ENCODE results near the gene SETD1B. TPM values are rescaled to one million over a fixed set of nuclear protein-coding genes. Genes with fewer than 3 reads are reported as not detected.
A peak's percentile ranks its signal among the peaks of the same experiment; 100 is the strongest.
"Not testable (repeated sequence)": the region's sequence is repeated elsewhere in the genome, so short reads cannot be mapped to it uniquely, and the experiment has no call there.

Gene SETD1B
- total RNA-seq, 1 experiment from 2014 or later = 2.4 TPM

DNA sequence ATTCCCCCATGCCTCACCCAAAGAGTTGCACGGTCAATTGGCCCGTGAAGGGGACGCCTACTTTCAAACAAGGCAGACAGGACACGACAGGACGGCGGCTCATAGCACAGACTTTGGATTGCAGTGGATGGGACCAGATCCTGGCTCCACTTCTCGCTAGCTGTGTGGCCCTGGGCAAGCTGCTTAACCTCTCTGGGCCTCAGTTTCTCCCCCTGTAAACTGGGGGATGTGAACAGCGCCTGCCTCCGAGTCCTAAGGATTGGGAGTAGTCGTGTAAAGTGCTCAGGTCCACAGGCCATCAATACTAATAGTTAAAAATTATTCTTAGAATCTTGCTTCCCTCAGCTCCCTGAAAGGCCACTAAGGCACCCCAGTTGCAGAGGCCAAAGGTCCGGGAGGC is 23.4 kb upstream of the SETD1B start:
- no peak for DNase-seq (ENCODE audit: low spot score)

DNA sequence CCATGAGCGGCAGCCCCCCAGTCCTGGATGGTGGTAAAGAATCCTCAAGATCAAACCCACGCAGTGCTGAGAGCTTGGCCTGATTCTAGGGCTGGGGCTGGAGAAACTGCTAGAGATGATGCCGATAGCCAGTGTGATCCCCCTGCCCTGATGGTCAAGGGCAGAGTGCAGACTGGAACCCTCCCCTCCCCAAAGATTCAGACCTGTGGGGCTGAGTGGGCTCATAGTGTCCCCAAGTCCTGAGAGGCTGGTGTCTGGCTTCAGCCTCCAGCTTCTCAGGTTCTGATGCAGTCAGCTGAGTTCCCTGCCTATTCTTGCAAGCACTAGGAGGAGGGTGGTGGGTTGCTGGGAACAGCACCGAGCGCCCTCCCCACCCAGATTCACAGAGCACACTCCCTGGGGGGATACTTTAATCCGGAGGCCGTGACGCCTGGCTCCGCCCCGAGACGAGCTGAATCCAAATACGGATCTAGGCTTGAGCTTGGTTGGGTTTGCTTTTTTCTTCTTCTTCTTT is 22.3 kb upstream of the SETD1B start:
- DNase-seq (ENCODE audit: low spot score) = no peak

DNA sequence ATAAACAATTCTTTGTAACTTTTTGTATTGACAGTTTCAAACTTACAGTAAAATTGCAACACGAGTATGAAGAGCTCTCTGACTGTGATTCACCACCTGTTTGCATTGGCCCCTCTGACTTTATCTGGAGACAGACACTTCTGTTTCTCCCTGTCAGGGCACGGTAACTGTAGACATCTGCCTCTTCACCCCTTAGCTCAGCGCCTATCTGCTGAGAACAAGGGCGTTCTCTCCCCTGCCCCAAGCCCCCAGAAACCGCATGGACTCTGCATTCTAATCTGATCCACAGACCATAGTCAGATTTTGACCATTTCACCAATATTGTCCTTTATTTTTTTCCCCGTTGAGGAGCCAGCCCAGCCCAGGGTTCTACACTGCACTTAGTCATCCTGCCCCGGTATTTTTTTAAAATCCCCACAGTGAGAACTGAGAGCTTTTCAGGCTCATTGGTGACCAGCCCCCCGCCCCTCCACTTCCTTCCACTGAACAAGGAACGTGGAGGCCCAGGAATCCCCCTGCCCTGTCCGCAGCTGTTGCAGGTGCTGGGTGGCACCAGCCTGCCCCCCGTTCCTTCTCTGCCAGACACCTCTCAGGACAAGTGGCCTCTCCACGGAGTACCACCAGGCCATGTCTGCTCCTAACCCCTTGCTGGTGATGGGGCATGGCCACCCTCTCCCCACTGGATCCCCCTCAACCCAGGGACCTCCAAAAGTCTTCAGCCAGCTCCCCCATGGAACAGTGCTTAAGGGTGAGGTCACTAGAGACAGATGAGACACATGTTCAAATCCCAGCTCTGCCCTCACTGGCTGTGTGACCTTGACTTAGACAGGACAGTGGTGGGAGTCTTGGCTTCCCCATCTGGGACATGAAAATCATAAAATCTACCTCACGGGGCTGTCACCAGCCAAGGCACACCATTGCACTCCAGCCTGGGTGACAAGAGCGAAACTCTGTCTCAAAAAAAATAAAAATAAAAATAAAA is 21.5 kb upstream of the SETD1B start:
- no peak for DNase-seq (ENCODE audit: low spot score)

DNA sequence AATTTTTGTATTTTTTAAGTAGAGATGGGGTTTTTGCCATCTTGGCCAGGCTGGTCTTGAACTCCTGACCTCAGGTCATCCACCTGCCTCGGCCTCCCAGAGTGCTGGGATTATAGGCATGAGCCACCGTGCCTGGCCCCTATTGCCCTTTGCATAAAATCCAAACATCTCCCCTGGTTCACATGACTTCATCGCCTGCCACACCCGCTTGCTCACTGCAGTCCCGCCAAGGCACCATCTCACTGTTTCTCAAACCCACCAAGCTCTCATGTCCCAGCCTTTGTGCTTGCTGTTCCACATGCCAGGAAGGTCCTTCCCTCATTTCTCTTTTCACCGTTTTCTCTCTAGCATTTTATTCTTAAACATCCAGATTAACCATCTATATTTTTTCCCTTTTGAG is 20.0 kb upstream of the SETD1B start:
- peak; percentile 58 for DNase-seq (ENCODE audit: low spot score)

DNA sequence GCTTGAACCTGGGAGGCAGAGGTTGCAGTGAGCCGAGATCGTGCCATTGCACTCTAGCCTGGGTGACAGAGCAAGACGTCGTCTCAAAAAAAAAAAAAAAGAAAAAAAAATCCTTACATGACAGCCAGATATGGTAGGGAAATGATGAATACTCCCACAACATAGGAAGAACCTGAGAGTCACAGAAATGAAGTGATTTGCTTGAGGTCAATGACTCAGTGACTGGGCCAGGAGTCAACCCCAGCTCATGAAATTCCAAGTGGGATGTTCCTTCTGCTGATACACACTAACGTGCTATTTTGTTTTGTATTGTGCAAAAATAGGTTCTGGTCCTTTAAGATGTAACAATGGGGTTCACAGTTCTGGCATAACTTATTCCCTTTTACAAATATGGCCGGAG is 19.3 kb upstream of the SETD1B start:
- peak; percentile 93 for DNase-seq (ENCODE audit: low spot score)

DNA sequence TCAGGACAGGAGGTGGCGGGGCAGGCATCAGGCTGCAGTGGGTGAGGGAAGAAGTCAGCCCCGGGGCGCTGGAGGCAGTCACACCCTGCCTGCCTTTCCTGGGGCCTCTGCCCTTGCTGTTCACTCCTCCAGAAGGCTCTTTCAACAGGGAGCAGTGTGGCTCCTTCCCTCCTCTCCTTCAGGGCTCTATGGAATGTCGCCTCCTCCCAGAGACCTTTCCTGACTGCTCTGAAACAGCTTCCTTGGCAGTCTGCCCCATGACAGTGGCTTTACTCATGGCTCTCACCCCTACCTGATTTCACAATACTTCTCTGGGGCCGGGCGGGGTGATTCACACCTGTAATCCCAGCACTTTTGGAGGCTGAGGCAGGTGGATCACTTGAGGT is 17.4 kb upstream of the SETD1B start:
- peak; percentile 97 for DNase-seq (ENCODE audit: low spot score)

DNA sequence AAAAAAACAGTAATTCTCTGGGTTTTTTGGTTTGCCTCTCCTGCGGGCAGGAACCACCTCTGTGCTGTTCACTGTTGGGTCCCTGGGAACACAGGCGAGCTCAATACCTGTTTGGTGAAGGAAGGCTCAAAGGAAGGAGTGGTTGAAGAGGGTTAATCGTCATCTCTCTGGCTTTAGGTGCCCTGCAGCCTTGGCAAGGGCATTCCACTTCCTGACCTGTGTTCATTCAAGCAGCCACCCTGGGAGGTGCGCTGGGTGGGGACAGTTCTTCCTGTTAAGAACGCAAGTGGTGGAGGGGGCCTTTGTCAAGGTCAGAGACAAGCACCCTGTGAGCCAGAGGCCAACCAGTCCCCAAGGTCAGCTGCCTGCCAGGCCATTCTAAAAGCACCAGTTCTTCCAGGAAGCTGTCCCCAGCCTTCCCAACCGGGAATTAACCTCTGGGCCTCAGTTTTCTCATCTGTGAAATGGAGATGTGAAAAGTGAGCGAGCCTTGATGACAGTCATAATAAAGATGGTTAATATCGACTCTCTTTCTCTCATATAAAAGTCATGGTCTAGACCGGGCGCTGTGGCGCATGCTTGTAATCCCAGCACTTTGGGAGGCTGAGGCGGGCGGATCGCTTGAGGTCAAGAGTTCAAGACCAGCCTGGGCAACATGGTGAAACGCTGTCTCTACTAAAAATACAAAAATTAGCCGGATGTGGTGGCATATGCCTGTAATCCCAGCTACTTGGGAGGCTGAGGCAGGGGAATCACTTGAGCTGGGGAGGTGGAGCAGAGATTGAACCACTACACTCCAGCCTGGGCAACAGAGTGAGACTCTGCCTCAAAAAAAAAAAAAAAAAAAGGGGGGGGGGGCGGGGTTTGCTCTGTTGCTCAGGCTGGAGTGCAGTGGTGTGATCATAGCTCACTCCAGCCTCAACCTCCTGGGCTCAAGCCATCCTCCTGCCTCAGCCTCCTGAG is 16.5 kb upstream of the SETD1B start:
- DNase-seq (ENCODE audit: low spot score) = no peak

DNA sequence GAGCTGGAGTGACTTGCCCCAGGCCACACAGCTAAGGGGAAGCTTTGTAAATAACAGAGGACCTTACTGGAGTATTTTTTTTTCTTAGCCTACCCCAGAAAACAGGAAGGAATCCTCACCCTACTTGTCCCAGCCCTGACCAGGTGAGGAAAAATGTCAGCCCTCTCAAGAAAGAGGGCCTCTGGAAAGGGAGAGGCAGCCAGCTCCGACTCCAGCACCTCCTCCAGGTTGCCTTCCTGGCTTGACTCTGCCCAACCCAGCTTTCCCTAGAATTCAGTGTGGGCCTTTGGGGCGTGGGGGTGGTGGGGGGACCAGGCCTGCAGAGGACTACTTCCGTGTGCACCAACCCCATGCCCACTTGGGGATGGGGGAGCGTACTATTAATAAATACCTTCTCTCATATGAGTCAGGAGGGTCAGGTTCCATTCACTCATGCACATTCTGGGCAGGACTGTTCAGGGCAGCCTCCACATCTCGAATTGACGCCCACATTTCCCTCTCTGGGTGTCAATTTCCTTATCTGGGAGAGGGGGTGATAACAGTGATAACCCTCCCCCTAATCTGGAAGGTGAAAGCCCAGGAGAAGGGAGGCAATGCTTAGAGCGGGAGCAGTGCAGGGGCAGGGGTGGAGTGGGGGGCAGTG is 15.5 kb upstream of the SETD1B start:
- no peak for DNase-seq (ENCODE audit: low spot score)

DNA sequence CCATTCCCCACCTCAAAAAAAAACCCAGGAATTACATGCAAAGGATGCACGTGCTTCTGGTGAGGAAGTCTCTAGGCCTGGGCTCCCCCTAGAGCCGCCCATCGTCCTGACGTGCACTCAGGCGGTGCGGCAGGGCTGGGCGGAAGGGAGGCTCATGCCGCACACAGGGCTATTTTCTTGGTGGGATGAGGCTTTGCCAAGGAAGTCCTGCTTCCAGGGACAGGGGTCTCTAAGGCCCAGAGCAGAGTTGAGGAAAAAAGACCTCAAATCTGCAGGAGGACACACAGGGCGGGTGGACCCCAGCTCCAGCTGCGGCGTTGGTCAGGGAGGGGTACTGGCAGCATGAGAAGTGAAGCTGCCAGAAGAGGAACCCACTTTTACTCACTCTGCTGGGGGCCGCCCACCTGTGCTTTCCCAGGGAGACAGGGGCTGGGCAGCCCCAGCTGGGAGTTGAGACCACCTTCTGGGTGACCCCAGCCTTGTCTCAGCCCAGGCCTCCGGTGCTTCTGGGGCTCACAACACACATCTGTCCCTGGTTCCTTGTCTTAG is 14.5 kb upstream of the SETD1B start:
- DNase-seq (ENCODE audit: low spot score) = no peak

DNA sequence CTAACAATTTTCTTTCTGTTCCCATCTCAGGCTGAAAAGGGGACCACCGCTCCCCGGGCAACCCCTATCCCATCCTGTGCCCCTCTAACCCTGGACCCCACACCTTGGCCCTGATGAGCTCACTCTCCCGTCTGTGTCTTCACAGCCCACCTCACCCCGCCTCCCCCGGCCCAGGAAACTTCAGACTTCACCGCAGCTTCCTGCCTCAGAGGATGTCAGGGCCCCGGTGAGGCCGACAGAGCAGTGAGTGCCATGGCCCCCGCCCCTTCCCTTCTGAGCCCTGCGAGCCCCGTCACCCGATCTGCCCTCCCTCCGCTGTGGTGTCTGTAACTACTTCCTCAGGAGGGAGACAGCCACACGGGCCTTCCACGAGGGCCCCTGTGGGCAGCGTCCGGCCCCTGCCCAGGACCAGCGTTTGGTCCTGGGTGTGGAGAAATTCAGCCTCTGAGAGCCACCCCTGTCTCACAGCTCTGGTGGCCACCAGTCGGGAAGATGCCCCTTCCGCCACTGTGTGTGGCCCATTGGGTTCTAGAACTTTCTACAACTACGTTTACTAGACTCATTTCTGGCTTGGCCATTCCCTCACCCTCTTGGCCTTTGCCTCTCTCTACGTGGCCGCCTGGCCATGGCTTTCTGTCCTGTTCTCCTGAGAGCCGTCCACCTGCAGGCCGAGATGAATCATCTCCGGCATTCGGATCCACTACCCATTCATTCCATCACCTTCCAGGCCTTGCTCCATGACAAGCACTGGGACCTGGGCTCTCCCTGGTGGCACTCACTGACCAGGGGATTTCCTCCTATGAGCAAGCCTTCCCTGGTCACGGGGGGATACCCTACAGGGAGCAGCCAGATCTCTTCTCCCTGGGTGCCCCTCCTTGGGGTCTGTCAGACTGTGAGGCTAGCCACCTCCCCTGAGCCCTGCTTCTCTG is 13.7 kb upstream of the SETD1B start:
- no peak for DNase-seq (ENCODE audit: low spot score)

DNA sequence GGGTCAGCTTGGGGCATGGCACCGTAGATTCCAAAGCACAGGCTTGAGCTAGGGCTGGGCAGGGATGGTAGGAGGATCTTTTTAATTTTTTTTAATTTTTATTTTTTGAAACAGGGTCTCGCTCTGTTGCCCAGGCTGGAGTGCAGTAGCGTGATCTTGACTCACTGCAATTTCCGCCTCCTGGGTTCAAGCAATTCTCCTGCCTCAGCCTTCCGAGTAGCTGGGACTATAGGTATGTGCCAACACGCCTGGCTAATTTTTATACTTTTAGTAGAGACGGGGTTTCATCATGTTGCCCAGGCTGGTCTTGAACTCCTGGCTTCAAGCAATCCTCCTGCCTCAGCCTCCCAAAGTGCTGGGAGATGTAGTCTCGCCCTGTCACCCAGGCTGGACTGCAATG is 13.0 kb upstream of the SETD1B start:
- DNase-seq (ENCODE audit: low spot score) = not testable (repeated sequence)

DNA sequence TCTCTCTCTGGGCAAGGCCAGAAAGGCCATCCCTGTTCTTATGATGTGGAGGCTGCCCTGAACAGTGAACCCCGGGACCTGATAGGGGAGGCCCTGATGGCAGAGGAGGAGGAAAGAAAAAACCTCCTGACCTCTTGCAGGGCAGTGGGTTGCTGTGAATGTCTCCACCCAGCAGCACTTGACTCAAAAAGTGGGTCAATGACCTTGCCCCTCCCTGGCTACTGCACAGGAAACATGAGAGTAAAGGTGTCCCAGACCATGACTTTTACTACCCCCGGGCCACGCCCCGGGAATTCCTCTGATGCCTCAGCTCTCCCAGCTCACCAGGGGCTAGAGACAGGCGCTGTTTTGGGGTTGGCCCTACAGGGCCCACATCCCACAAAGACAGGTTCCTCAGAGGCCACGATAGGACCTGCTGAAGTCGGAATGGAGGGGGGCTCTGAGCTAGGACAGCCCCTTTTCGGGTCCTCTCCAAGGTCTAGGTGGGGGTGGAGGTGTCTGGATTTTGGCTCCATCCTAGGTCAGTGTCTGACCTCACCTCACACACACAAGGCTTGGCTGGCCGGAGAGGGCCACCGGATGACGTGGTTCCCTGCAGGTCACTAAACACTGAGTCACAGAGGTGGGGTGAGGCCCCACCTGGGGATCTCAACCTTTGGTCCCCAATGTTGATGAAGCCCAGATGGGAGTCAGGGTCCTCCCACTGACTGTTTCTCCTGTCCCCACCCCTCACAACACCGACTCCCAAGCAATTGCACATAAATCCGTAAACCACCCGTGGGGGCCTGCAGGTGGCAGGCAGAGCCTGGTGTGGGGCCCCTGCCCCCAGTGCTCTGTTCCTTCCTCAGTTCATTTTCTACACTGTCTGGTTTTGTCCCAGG is 11.9 kb upstream of the SETD1B start:
- peak; percentile 80 for DNase-seq (ENCODE audit: low spot score)

DNA sequence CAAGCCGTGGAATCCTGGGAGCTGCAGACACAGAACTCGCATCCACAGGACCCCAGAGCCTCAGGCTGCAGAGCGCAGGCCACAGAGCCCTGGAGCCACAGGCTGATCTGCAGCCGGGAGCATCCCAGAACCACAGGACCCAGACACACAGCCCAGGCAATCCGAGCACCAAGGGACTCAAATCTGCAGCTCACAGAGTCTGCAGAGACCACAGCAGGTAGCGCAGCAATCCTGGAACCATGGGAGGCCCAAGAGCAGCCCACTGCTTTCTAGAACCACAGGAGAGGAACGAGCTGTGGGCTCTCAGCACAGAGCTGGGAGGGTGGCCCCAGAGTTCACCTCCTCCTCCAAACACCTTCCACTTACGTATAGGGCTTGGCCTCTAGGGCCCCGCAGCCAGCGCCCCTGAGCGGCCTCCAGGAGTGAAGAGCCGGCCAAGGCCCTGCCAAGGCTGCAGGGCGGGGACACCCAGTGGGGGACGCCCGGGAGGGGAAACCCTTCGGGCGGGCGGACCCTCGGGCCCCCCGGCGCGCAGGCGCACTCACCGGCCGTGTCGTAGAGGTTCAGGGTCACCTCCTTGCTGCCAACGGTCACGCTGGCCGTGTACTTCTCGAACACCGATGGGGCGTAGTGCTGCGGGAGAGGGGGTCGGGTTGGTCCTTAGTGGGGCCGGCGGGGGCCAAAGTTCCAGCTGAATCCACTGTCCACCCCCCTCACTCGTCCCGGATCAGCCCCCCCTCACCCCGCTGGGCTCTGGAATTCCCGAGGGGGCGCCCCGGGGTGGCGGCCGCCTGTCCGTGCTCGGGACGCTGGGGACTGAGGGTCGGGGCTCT is 11.0 kb upstream of the SETD1B start:
- no peak for DNase-seq (ENCODE audit: low spot score)

DNA sequence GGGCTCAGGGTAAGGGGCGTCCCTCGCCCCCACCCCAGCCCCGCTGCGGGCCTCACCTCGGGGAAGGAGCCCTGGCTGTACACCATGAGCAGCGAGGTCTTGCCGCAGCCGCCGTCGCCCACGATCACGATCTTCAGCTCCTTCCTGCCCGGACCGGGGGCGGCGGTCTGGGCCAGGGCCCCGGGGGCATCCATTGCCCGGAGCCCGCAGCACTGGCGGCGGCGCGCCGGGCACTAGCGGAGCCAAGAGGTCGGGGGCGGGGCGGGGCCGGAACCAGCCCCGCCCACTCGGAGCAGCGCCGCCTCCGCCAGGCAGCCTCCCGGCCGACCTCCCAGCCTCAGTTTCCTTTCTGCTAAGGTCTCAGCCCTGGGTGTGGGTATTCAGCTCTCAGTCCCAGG is 10.4 kb upstream of the SETD1B start, which contains the start of gene RHOF:
Gene RHOF (minus strand): TSS at position 249 of the 398 bp plus-strand sequence. CDS start 55 bp downstream, at position 194.
- no peak for DNase-seq (ENCODE audit: low spot score)

DNA sequence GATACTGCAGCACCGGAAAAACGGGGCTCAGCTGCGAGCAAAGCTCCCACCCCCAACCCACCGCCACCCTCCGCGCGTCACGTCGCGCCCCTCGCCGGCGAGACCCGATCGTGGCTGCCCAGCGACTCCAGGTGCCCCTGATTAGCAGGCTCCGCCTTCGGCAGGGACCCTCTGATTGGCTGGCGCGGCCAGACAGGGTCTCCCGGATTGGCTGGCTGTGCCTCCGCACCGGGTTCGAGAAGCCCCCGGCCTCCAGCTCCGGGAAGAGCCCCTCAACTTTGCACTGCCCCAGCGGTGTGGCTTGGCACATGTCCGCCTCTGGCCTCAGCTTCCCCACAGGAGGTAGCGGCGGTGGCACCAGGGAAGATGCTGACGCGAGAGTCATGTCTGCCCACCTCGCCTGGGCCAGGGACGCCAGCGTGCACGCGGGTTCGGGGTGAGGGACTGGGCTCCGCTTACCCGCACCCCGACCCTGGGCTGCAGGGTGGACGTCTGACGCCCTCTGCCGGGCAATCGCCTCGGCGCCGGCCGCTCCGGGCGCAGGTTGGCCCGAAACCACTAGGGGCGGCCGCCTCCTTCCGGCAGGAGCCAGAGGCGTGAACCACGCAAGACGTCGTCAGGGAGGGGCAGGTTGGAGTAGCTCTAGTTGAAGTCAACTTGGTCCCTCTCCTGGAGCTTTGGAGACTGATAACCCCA is 9.8 kb upstream of the SETD1B start:
- peak; percentile 81 for DNase-seq (ENCODE audit: low spot score)

DNA sequence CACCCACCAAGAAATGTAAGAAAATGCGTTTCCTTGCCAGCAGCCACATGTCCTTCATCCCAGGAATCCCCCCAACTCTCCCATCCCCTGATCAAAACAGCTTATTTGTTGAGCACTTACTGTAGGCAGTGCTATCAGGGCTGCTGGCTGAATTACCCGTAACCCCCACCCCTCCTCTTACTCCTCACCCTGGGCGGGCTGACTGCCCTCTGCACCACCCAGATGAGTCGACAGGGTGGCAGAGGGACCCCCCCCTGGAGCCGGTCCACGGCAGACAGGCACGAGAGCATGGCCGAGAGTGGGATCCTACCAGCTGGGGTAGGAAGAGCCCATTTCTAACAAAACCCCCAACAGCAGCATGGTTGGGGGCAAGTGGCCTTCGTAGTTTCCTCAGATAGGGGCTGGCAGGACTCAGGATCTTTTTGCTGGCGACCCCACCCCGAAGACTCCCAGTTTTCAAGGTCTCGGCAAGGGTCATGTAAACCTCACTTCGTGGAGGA is 9.2 kb upstream of the SETD1B start:
- no peak for DNase-seq (ENCODE audit: low spot score)
